Vagina (tissue), 2 donors: ENCODE data around the gene EFHD1. TPM values are rescaled to one million over a fixed set of nuclear protein-coding genes. Genes with fewer than 3 reads are reported as not detected.
A peak's percentile ranks its signal among the peaks of the same experiment; 100 is the strongest.
"Not testable (repeated sequence)": the region's sequence is repeated elsewhere in the genome, so short reads cannot be mapped to it uniquely, and the experiment has no call there.

Experiments
- DNase-seq, 2 donors: peaks; one replicate each; pipeline ENCODE4 v3.0.0-alpha.2; 2017; ENCODE audit errors: extremely low spot score in 2 of 2
- H3K27ac ChIP-seq: fragments of 200-600 bp; sonication (generic); one replicate; pipeline ENCODE4 v1.5.1; 2019
- H3K27me3 ChIP-seq: fragments of 200-600 bp; sonication (generic); one replicate; pipeline ENCODE4 v1.5.1; 2019
- H3K36me3 ChIP-seq, 2 donors: fragments of 200-600 bp; sonication (generic); one replicate each; pipeline ENCODE4 v1.5.1; 2017 to 2019
- H3K4me1 ChIP-seq: fragments of 200-600 bp; sonication (generic); one replicate; pipeline ENCODE4 v1.5.1; 2019
- H3K4me3 ChIP-seq, 2 donors: fragments of 200-600 bp; sonication (generic); 1 replicate in 1 of 2; 2 replicates in 1 of 2; pipeline ENCODE4 v1.5.1; 2016 to 2019
- H3K9me3 ChIP-seq: fragments of 200-600 bp; sonication (generic); one replicate; pipeline ENCODE4 v1.5.1; 2019
- CTCF ChIP-seq, 3 experiments: fragments of 450-650 bp in 2 of 3; fragments of 200-600 bp in 1 of 3; sonication (generic) in 1 of 3; IDR thresholded peaks; one replicate each; pipeline ENCODE4 v1.5.1; 2017 to 2019; ENCODE audit warnings: antibody characterized with exemption in 3 of 3, mild to moderate bottlenecking in 2 of 3, moderate library complexity in 2 of 3
- POLR2A ChIP-seq, 2 donors: fragments of 450-650 bp; IDR thresholded peaks; one replicate each; pipeline ENCODE4 v1.6.1; 2017; ENCODE audit warnings: antibody characterized with exemption in 2 of 2, mild to moderate bottlenecking in 2 of 2, moderate library complexity in 2 of 2
- POLR2AphosphoS5 ChIP-seq, 2 donors: sonication (generic); formaldehyde crosslinking; IDR thresholded peaks; one replicate each; pipeline ENCODE4 v1.9.0; 2017; ENCODE audit warnings: antibody characterized with exemption in 2 of 2, mild to moderate bottlenecking in 2 of 2, low read depth in 1 of 2; ENCODE audit not compliant: insufficient read depth in 1 of 2
- intact Hi-C: fragments of 100-400 bp; cut with DNase I; formaldehyde crosslinking; loops from one replicate; pipeline ENCODE4 v1.15.1; 2023
- total RNA-seq: library from RNA; depleted of rRNA; stranded (reverse); fragments of >200 nt; gene quantifications from one replicate; pipeline ENCODE4 v1.2.3, GENCODE V29; 2016

The EFHD1 gene
- total RNA-seq, 1 donor from 2014 or later, result 22.6 TPM

GRCh38 chr2:232687382-232688160, 54.2 kb downstream of the EFHD1 start:
- no peak for DNase-seq
- H3K4me3 ChIP-seq, result no peak overlapping the region
- intact Hi-C loops, result no loop called here
- no peaks in the 10 kb centered on the region for H3K9me3 ChIP-seq
- no peaks in the 10 kb centered on the region for H3K4me1 ChIP-seq
- no peaks in the 10 kb centered on the region for H3K27me3 ChIP-seq
- H3K36me3 ChIP-seq, result no peaks in the 10 kb centered on the region
- no peak overlapping the region for H3K27ac ChIP-seq
- no peak for TF ChIP-seq POLR2A (IDR thresholded peaks at IDR 0.05)
- no peak for TF ChIP-seq CTCF (IDR thresholded peaks at IDR 0.05)
- no peak for TF ChIP-seq POLR2AphosphoS5 (IDR thresholded peaks at IDR 0.05; ENCODE audit: insufficient read depth in 1 of 2, low read depth in 1 of 2)

GRCh38 chr2:232688201-232688600, 54.8 kb downstream of the EFHD1 start:
- intact Hi-C loops, result no loop called here
- no peak for TF ChIP-seq POLR2A (IDR thresholded peaks at IDR 0.05)
- no peak for TF ChIP-seq POLR2AphosphoS5 (IDR thresholded peaks at IDR 0.05; ENCODE audit: insufficient read depth in 1 of 2, low read depth in 1 of 2)
- no peak for TF ChIP-seq CTCF (IDR thresholded peaks at IDR 0.05)
- no peak for DNase-seq

GRCh38 chr2:232689152-232689910, 55.9 kb downstream of the EFHD1 start:
- H3K4me1 ChIP-seq, result no peaks in the 10 kb centered on the region
- no peak for TF ChIP-seq POLR2AphosphoS5 (IDR thresholded peaks at IDR 0.05; ENCODE audit: insufficient read depth in 1 of 2, low read depth in 1 of 2)
- no peak for TF ChIP-seq POLR2A (IDR thresholded peaks at IDR 0.05)
- no peak for TF ChIP-seq CTCF (IDR thresholded peaks at IDR 0.05)
- H3K9me3 ChIP-seq, result no peaks in the 10 kb centered on the region
- no peak overlapping the region for H3K27ac ChIP-seq
- intact Hi-C loops, result no loop called here
- H3K27me3 ChIP-seq, result no peaks in the 10 kb centered on the region
- no peak overlapping the region for H3K4me3 ChIP-seq
- no peaks in the 10 kb centered on the region for H3K36me3 ChIP-seq
- DNase-seq, result no peak

More at GRCh38 chr2:232688201-232688600, 54.8 kb downstream of the EFHD1 start:
- Histone ChIP-seq H3K9me3 (no peaks in the 10 kb centered on the region), H3K27me3 (no peaks in the 10 kb centered on the region), H3K4me3 (no peak overlapping the region), H3K27ac (no peak overlapping the region), H3K4me1 (no peaks in the 10 kb centered on the region), H3K36me3 (no peaks in the 10 kb centered on the region)

GRCh38 chr2:232691117-232691516, 57.7 kb downstream of the EFHD1 start:
- H3K9me3 ChIP-seq, H3K4me1 ChIP-seq, H3K27ac ChIP-seq, intact Hi-C loops, H3K27me3 ChIP-seq, H3K36me3 ChIP-seq, H3K4me3 ChIP-seq: not testable (repeated sequence)
- peak in 1 of 2 donors; percentile 52 for DNase-seq

GRCh38 chr2:232693344-232693743, 59.9 kb downstream of the EFHD1 start:
- TF ChIP-seq POLR2AphosphoS5 (IDR thresholded peaks at IDR 0.05; ENCODE audit: insufficient read depth in 1 of 2, low read depth in 1 of 2) (no peak), CTCF (IDR thresholded peaks at IDR 0.05) (no peak), POLR2A (IDR thresholded peaks at IDR 0.05) (no peak)
- H3K27ac ChIP-seq, result no peak overlapping the region
- H3K9me3 ChIP-seq, result no peaks in the 10 kb centered on the region
- no peaks in the 10 kb centered on the region for H3K27me3 ChIP-seq
- H3K4me1 ChIP-seq, result peaks cover 6% of the 10 kb centered on the region
- H3K4me3 ChIP-seq, result no peak overlapping the region
- peak in 1 of 2 donors; percentile 10 for DNase-seq
- H3K36me3 ChIP-seq, result no peaks in the 10 kb centered on the region
- intact Hi-C loops, result no loop called here
